AG08396 (cell line): Measurements from ENCODE around the gene KCNH3.
"Not testable (repeated sequence)": the region's sequence is repeated elsewhere in the genome, so short reads cannot be mapped to it uniquely, and the experiment has no call there.

Source experiments
- DNase-seq: peaks from one replicate; pipeline ENCODE4 v3.0.0; 2012; ENCODE audit warnings: low spot score, mixed read lengths

The KCNH3 gene

GRCh38 chr12:49529414-49529813 lies 9.4 kb upstream of the KCNH3 start:
- no peak for DNase-seq

- DNase-seq: no peak
These were observed 7.1 kb upstream of the KCNH3 start for GRCh38 chr12:49531745-49532144.

GRCh38 chr12:49533331-49533730 lies 5.5 kb upstream of the KCNH3 start:
- no peak for DNase-seq

GRCh38 chr12:49534122-49534521 lies 4.7 kb upstream of the KCNH3 start:
- not testable (repeated sequence) for DNase-seq

- DNase-seq: no peak
These were observed 4.0 kb upstream of the KCNH3 start for GRCh38 chr12:49534731-49535278.

DNA sequence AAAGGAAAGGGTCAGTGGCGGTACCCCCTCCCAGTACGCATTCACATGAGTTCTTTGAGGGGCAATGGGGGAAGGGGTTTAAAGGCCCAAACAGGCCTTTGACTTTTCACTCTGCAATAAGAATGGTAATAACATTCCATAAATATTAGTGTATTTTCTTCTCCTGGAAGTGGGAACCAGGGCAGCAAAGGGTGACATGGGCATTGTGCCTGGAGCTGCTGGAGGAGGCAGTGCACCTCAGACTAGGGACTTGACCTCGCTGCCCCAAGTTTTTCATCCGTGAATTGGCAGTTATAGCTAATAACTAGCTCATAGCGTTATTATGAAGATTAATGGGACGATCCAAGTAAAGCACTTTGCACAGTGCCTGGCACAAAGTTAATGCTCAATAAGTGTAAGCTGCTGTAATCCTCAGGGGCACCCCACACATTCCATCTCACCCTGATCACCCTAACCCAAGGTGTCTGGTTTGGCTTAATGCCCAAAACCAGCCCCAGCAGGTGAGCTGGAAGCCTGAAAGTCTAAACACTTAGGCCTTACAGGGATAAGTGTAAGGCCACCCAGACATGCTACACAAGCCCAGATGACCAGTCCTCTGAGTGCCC lies 2.8 kb upstream of the KCNH3 start:
- no peak for DNase-seq

DNA sequence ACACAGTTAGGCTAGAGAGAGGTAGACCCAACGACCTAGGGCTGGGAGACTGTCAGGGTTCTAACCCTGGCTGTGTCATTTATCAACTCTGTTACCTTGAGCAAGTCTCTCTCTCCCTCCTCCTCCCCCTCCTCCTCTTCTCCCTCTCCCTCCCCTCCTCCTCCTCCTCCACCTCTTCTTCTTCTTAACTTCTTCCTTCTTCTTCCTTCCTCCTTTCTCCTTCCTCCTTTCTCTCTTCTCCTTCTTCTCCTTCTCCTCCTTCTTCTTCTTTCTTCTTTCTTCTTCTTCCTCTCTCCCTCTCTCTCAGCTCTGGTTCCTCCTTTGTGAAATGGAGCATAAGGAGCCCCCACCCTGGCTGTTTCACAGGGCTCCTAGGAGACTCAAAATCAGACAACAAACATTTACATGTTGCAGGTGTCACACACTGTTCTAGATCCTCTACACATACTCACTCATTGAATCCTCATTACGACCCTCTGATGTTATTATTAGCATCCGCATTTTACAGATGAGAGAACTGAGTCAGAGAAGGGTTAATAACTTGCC lies 2.2 kb upstream of the KCNH3 start:
- DNase-seq: no peak

DNA sequence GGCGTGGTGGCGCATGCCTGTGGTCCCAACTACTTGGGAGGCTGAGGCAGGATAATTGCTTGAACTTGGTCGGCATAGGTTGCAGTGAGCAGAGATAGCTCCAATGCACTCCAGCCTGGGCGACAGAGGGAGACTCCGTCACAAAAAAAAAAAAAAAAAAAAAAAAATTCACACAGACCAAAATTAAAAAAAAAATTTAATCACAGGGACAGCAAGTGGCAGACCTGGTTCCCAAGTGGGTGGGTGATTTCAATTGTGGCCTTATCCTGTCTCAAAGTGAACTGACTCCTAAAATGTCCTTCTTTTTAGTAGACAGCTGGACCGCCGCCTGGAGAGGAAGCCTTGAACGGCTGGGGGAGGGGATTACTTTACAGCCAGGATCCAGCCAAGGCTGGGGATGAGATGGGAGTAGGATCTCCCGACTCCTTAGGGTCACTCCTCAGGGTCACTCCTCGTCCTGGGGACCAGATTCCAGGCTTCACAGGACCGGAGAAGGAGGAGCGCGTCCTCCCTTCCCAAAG lies 1.5 kb upstream of the KCNH3 start:
- DNase-seq: no peak

GRCh38 chr12:49537752-49538509 lies 899 bp upstream of the KCNH3 start:
- no peak for DNase-seq

DNA sequence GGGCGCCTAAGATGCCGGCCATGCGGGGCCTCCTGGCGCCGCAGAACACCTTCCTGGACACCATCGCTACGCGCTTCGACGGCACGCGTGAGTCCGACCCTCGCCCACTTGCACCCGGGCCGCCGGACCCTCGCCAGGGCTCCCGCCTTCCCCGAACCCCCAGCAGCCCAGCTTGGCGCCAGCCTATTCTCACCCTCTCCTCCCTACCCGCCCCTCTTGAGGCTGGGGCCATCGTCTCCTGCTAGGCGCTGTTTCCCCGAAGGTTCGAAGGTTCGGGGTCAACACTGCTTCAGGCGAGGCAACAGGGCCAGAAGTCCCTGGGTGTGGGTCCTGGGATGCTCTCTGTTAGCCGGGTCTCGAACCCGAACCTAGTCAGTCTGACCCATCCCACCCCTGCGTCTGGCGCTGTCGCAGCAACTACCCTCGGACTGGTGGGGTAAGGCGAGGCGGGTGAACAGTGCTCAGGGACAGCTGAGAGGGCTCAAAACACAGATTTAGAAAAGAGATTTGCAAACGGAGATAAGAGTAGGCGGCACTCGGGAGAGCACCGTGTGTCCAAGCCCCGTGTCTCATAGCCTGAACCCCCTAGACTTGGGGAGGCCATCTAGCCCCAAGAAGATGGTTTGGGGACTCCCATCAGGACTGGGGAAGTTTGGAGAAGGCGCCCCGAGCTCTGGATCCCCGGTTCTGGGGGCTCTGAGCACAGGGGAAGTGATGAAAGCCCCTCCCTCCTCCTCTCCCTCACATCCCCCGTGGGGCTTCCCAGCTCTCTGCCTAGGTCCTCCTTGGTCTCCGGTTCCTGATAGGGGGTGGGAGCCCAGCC lies 787 bp downstream of the KCNH3 start:
- no peak for DNase-seq

DNA sequence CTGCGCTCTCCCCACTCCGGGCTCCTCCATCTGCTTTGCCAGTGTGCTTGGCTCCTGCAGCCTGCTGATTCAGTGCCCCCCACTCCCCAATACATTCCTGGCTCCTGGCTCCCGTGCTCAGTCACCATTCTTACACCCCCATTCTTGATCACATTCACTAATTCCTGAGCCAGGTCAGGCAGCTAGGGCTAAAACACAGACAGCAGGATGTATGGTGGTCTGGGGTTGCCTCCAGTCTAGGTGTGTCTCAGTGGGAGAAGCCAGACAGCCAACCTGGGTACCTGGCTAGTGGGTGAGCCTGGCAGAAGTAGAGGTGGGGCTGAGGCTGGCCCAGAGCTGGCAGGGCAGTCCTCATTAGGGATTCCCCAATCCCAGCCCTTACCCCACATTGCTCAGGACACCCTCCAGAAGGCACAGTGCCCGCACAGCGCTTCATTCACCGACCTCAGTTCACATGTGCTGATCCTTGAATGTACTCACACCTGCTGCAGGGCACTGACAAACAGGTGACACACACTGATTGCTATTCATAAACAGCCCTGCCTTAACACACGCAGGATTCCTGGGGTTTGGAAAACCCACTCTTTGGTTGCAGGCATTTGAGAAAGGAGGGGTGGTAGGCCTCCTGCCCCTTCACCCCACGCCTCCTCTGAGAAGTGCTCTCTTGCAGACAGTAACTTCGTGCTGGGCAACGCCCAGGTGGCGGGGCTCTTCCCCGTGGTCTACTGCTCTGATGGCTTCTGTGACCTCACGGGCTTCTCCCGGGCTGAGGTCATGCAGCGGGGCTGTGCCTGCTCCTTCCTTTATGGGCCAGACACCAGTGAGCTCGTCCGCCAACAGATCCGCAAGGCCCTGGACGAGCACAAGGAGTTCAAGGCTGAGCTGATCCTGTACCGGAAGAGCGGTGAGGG lies 1.7 kb downstream of the KCNH3 start:
- no peak for DNase-seq

DNA sequence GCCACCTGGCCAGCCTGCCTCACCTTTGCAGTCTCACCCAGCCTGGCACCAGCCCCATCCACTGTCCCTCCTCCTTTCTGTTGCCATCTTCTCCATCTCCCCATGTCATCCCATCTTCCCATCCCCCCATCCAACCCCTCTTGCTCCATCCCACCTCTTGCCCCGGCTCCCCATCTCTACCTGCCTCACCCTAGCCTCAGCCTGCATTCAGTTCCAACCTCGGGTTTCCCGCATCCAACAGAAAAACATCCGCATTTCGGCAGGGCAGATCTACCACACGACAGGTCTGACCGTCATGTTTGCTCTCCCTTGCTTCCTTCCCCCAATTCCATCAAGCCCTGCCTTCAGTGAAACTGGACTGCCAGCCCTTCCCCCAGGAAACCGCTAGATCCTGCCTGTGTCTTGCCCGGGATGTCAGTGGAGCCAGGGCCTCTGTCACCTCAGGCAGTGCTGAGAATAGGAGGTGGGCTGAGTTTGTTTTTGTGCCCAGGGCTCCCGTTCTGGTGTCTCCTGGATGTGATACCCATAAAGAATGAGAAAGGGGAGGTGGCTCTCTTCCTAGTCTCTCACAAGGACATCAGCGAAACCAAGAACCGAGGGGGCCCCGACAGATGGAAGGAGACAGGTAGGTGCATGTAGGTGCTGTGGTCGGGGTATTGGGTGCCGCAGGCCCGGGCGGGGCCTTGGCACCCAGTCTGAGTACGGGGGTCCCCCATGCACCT lies 2.5 kb downstream of the KCNH3 start:
- no peak for DNase-seq

GRCh38 chr12:49541911-49542505 lies 3.2 kb downstream of the KCNH3 start:
- no peak for DNase-seq

- DNase-seq: no peak
These were observed 3.8 kb downstream of the KCNH3 start for GRCh38 chr12:49542592-49543160.

GRCh38 chr12:49543221-49543913 lies 4.5 kb downstream of the KCNH3 start:
- DNase-seq: no peak

GRCh38 chr12:49543914-49544815 lies 5.3 kb downstream of the KCNH3 start:
- no peak for DNase-seq

DNA sequence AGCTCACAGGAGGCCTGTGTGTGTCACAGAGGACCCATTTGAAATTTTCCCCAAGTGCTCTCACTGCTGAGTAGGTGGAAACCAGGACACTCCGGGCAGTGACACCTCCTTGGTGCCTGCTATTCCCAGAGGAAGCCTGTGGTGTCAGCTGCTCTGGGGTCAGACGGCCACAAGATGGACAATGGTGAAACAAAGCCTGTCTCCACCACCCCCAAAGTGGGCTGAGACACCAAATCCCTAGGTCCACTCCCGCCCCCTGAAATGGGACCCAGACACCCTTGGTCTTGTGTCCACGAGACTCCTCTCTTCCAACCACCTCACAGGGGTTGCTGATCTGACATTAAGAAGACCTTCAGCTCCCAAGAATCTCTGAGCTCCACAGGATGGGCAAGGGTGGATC lies 7.0 kb downstream of the KCNH3 start:
- no peak for DNase-seq

DNA sequence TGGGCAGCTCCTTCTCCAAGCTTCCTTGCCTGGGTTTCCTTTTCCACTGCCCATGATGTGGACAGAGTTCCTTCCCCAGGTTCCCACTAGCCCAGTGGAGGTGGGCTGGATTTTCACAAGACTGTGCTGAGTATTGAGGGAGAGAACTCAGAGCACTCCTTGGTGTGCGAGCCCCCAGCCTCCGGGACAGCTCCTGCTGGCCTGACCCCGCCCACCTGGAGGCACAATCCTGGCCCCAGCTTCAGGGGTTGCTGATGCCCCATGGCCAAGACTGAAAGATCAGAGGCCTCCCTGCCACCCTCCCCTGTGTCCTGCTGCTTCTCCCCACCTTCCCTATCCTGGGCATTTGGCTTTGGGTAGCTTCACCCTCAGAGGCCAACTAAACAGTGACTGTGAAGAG lies 7.7 kb downstream of the KCNH3 start:
- DNase-seq: no peak
